Fibroblast of the aortic adventitia (primary cell): ENCODE results near the gene TFPT. TPM values are rescaled to one million over a fixed set of nuclear protein-coding genes. Genes with fewer than 3 reads are reported as not detected.
A peak's percentile ranks its signal among the peaks of the same experiment; 100 is the strongest.

Experiments
- DNase-seq: peaks from one replicate; pipeline ENCODE4 v3.0.0-alpha.2; 2010; ENCODE audit warnings: low read depth
- H3K4me3 ChIP-seq: 2 replicates; pipeline ENCODE4 v1.5.1; 2011; ENCODE audit warnings: low read depth, mild to moderate bottlenecking, control low read depth, low read length, moderate library complexity
- CTCF ChIP-seq: IDR thresholded peaks from 2 replicates; pipeline ENCODE4 v1.5.1; 2011; ENCODE audit warnings: mild to moderate bottlenecking, low read length, control low read depth, inconsistent platforms; ENCODE audit not compliant: insufficient read depth
- total RNA-seq: library from RNA; depleted of rRNA; stranded (reverse); fragments of >200 nt; gene quantifications from 2 replicates; pipeline ENCODE4 v1.2.3, GENCODE V29; 2012; ENCODE audit warnings: low replicate concordance

Gene TFPT
- total RNA-seq, 1 donor = 8.9 TPM

GRCh38 chr19:54160182-54160811, 44.8 kb upstream of the TFPT start:
- peak overlapping the region; percentile 78 for H3K4me3 ChIP-seq
- peak; percentile 26 for DNase-seq
- TF ChIP-seq CTCF = no peak

GRCh38 chr19:54159352-54160181, 44.1 kb upstream of the TFPT start, which contains the start of gene LENG1:
LENG1 (minus strand) TSS chr19:54159721; CDS start chr19:54159695, 26 bp downstream.
- TF ChIP-seq CTCF = peak; percentile 33
- H3K4me3 ChIP-seq = peak within 1 kb of the TSS; percentile 94
- DNase-seq = peak; percentile 100

GRCh38 chr19:54158812-54159351, 43.4 kb upstream of the TFPT start:
- DNase-seq = peak; percentile 27
- H3K4me3 ChIP-seq = peak overlapping the region; percentile 94
- no peak for TF ChIP-seq CTCF

GRCh38 chr19:54156953-54157352, 41.5 kb upstream of the TFPT start:
- no peak for TF ChIP-seq CTCF
- H3K4me3 ChIP-seq = no peak overlapping the region
- no peak for DNase-seq

- TF ChIP-seq CTCF = no peak
- no peak for DNase-seq
- no peak overlapping the region for H3K4me3 ChIP-seq
These were observed 41.0 kb upstream of the TFPT start for GRCh38 chr19:54156490-54156889.

- TF ChIP-seq CTCF = no peak
- no peak overlapping the region for H3K4me3 ChIP-seq
- no peak for DNase-seq
These were observed 40.2 kb upstream of the TFPT start for GRCh38 chr19:54155694-54156093.
